Lung (tissue), 12 donors: ENCODE results near the gene PHF24. TPM values are rescaled to one million over a fixed set of nuclear protein-coding genes. Genes with fewer than 3 reads are reported as not detected.

ENCODE experiments used
- ATAC-seq: fragments of 200-7000 bp; cut with Tn5 transposase; one replicate; pipeline ENCODE4 v1.9.1; 2020; ENCODE audit warnings: moderate number of reproducible peaks; ENCODE audit not compliant: insufficient read depth, low FRiP score
- DNase-seq, 3 donors: peaks; one replicate each; pipeline ENCODE4 v3.0.0-alpha.2; 2013 to 2017
- H3K27ac ChIP-seq, 2 donors: one replicate each; pipeline ENCODE4 v1.5.1; 2013; ENCODE audit warnings: mild to moderate bottlenecking in 2 of 2, moderate library complexity in 2 of 2, control low read depth in 1 of 2, inconsistent platforms in 1 of 2, low read depth in 1 of 2, low read length in 1 of 2
- H3K27me3 ChIP-seq, 3 donors: one replicate each; pipeline ENCODE4 v1.5.1; 2013; ENCODE audit warnings: low read length in 2 of 3; ENCODE audit not compliant: control insufficient read depth in 3 of 3, insufficient read depth in 3 of 3
- H3K36me3 ChIP-seq, 4 donors: one replicate each; pipeline ENCODE4 v1.5.1; 2013; ENCODE audit warnings: low read length in 4 of 4, mild to moderate bottlenecking in 1 of 4, moderate library complexity in 1 of 4; ENCODE audit not compliant: control insufficient read depth in 4 of 4, insufficient read depth in 4 of 4
- H3K4me1 ChIP-seq, 5 donors: one replicate each; pipeline ENCODE4 v1.5.1; 2013; ENCODE audit warnings: low read length in 5 of 5, mild to moderate bottlenecking in 2 of 5, moderate library complexity in 1 of 5; ENCODE audit not compliant: control insufficient read depth in 5 of 5, insufficient read depth in 5 of 5
- H3K4me3 ChIP-seq: one replicate; pipeline ENCODE4 v1.5.1; 2013; ENCODE audit warnings: mild to moderate bottlenecking, control low read depth, moderate library complexity
- H3K9ac ChIP-seq, 2 donors: one replicate each; pipeline ENCODE4 v1.5.1; 2013; ENCODE audit warnings: low read length in 2 of 2, control low read depth in 1 of 2; ENCODE audit not compliant: insufficient read depth in 1 of 2
- H3K9me3 ChIP-seq, 4 donors: one replicate each; pipeline ENCODE4 v1.5.1; 2013; ENCODE audit warnings: low read length in 3 of 4, mild to moderate bottlenecking in 1 of 4, moderate library complexity in 1 of 4; ENCODE audit not compliant: control insufficient read depth in 4 of 4, insufficient read depth in 3 of 4
- CTCF ChIP-seq: IDR thresholded peaks from 2 replicates; pipeline ENCODE4 v1.5.1; 2012; ENCODE audit warnings: mild to moderate bottlenecking; ENCODE audit errors: control extremely low read depth, extremely low read depth
- WGBS, 2 donors: extraction: QIAGEN DNeasy Blood & Tissue Kit; methylation state at CpG; one replicate each; pipeline ENCODE4 v1.1.7; 2013; 5-methylcytosine and 5-hydroxymethylcytosine counted together
- polyA plus RNA-seq, 2 donors: library from polyadenylated mRNA; stranded (reverse); fragments of 200-250 nt; gene quantifications; one replicate each; pipeline ENCODE4 v1.2.1, GENCODE V29; 2013
- total RNA-seq, 2 donors: library from RNA; depleted of rRNA in 1 of 2; stranded (reverse); fragments of >200 nt in 1 of 2; gene quantifications; one replicate each; pipeline ENCODE4 v1.2.1, GENCODE V29; 2014 to 2021
- donor health status: control.
- donor health status: control.
- donor health status: Bipolar disorder and iron deficiency.
- donor health status: healthy.
- donor health status: DM: yes; HTN: yes; CAD: no.

The PHF24 gene
- total and polyA plus RNA-seq, 4 donors: 0.10 to 1.0 (median 0.31) TPM

- TF ChIP-seq CTCF: no peak
- DNase-seq: no peak
- Histone ChIP-seq H3K9ac (no peak overlapping the region), H3K9me3 (no peaks in the 10 kb centered on the region), H3K4me3 (no peak overlapping the region), H3K27ac (no peak overlapping the region), H3K4me1 (peaks cover 0 to 11% (median 8%) of the 10 kb centered on the region in 5 donors), H3K36me3 (no peaks in the 10 kb centered on the region), H3K27me3 (no peaks in the 10 kb centered on the region)
- no peak for ATAC-seq
- 68 to 88% methylated on average over 7 of the region's 7 CpGs for WGBS, 2 donors
Observed at GRCh38 chr9:34987160-34987901, 29.2 kb downstream of the PHF24 start.

GRCh38 chr9:34988218-34989002 lies 30.3 kb downstream of the PHF24 start:
- peak; percentile 48 to 55 (median 55) for DNase-seq
- Histone ChIP-seq H3K36me3 (peaks cover 0 to 2% (median 0%) of the 10 kb centered on the region in 4 donors), H3K9me3 (no peaks in the 10 kb centered on the region), H3K4me3 (peak overlapping the region; percentile 42), H3K4me1 (peaks cover 0 to 19% (median 14%) of the 10 kb centered on the region in 5 donors), H3K27ac (peak overlapping the region; percentile 40 to 88), H3K27me3 (no peaks in the 10 kb centered on the region), H3K9ac (peak overlapping the region; percentile 70 to 85)
- ATAC-seq: no peak
- no peak for TF ChIP-seq CTCF
- WGBS, 2 donors: 19% methylated on average over 25 of the region's 25 CpGs

DNA sequence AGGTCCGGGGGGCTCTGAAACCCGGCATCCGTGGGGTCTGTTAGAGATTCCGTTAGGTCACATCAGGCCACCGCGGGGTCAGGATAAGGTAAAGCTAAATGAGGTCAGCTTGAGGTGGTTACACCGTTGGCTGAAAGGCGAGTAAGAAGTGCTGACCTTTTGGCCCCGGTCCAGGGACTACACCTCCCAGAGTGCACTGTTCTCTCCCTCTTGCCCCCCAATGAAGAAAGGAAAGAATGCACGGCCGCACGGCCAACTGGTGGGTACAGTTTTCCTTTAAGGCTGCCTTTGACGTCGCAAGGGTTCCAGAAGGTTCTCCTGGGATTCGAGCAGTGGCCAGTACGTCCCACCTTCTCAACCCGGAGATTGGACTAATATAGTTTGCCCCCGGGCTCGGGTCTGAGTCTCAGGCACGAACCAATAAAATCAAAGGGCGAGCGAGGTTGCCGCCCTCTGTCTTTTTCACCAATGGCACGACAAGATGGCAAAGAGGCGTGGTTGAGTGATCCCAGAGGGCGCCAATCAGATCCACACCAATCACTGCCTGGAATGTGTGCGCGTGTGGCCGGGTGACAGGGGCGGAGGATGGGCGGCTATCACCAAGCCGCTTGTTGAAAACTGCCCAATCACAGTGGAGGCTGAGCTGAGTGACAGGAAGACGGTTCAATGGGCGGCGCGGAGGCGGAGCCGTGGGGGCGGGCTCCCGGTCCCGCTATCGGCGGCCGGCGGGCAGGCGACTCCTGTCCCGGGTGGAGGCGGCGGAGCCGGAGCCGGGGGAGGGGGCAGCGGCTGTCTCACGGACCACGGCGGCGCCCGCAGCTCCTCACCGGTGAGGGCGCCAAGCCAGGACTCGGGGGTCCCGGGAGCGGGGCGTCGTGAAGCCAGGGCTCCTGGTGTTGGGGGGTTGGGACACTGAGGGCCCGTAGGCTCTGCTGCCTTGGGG lies 31.2 kb downstream of the PHF24 start, which contains the start of gene DNAJB5:
TSS of gene DNAJB5 (plus strand) at position 743 of the 943 bp plus-strand sequence. CDS start 886 bp downstream, outside the sequence.
- peak within 1 kb of the TSS; percentile 87 to 99 for H3K27ac ChIP-seq
- H3K27me3 ChIP-seq: no peaks in the 10 kb centered on the region
- WGBS, 2 donors: 0 to 1% methylated on average over 59 to 65 of the region's 65 CpGs
- H3K4me3 ChIP-seq: peak within 1 kb of the TSS; percentile 74
- H3K36me3 ChIP-seq: peaks cover 0 to 2% (median 0%) of the 10 kb centered on the region in 4 donors
- no peaks in the 10 kb centered on the region for H3K9me3 ChIP-seq
- H3K9ac ChIP-seq: peak within 1 kb of the TSS; percentile 70 to 85
- TF ChIP-seq CTCF: no peak
- H3K4me1 ChIP-seq: peaks cover 0 to 24% (median 16%) of the 10 kb centered on the region in 5 donors
- DNase-seq (peak; percentile 100), ATAC-seq (peak; percentile 95)
